Measurements from ENCODE around the gene CD3G. TPM values are rescaled to one million over a fixed set of nuclear protein-coding genes. Genes with fewer than 3 reads are reported as not detected.
"Not testable (repeated sequence)": the region's sequence is repeated elsewhere in the genome, so short reads cannot be mapped to it uniquely, and the experiment has no call there.

The CD3G gene
- total and polyA plus RNA-seq, 2 of the 8 experiments (the other 6 are each of a cell fraction or from before 2014, with no cell fraction given) = not detected

GRCh38 chr11:118308995-118309528 is 35.1 kb upstream of the CD3G start:
- not testable (repeated sequence) for H3K4me2 ChIP-seq (ENCODE audit: insufficient read depth in 1 of 2, low read depth in 2 of 2, low read length in 2 of 2); H2BK20ac ChIP-seq (ENCODE audit: low read length); H2BK120ac ChIP-seq (replicated peaks; ENCODE audit: low read depth, low read length); H3K27ac ChIP-seq (ENCODE audit: low read depth, low read length); H2BK12ac ChIP-seq (ENCODE audit: low read depth, low read length); H3K9ac ChIP-seq (replicated peaks in 1 of 4; ENCODE audit: extremely low read depth in 1 of 4, low read depth in 3 of 4, low read length in 3 of 4); DNase-seq (ENCODE audit: low read depth in 1 of 2, low spot score in 2 of 2); H3K23me2 ChIP-seq (ENCODE audit: low read depth, low read length); H3K23ac ChIP-seq (ENCODE audit: insufficient read length); H3K79me1 ChIP-seq (ENCODE audit: low read depth, low read length); H3K4me1 ChIP-seq (replicated peaks in 1 of 4; ENCODE audit: control insufficient read depth in 3 of 4, insufficient read depth in 4 of 4, low read length in 3 of 4); FAIRE-seq; H2BK5ac ChIP-seq (ENCODE audit: low read depth, low read length); H2AK5ac ChIP-seq (ENCODE audit: low read depth, low read length); H2AFZ ChIP-seq (ENCODE audit: low read length); H2BK15ac ChIP-seq (ENCODE audit: low read length); H3K9me3 ChIP-seq (ENCODE audit: insufficient read depth in 2 of 2, low read depth in 1 of 2, low read length in 1 of 2); H3K14ac ChIP-seq (ENCODE audit: insufficient read length); H3K4me3 ChIP-seq (ENCODE audit: extremely low read depth in 1 of 4, insufficient read depth in 2 of 4, low read depth in 3 of 4, low read length in 4 of 4); H3K4ac ChIP-seq (replicated peaks; ENCODE audit: insufficient read length, low read depth, low read length); H3K36me3 ChIP-seq (ENCODE audit: control insufficient read depth in 2 of 4, insufficient read depth in 4 of 4, low read length in 3 of 4); H4K5ac ChIP-seq (ENCODE audit: insufficient read length, low read depth, low read length); H3K18ac ChIP-seq (ENCODE audit: extremely low read depth, low read length); H4K91ac ChIP-seq (replicated peaks; ENCODE audit: insufficient read length, low read length); H4K20me1 ChIP-seq (replicated peaks in 1 of 2; ENCODE audit: control insufficient read depth in 1 of 2, insufficient read depth in 2 of 2, low read length in 2 of 2); H3K56ac ChIP-seq (replicated peaks; ENCODE audit: insufficient read length, low read depth, low read length); H4K8ac ChIP-seq (ENCODE audit: extremely low read depth, insufficient read depth, low read length); H3K27me3 ChIP-seq (replicated peaks in 1 of 4; ENCODE audit: control insufficient read depth in 3 of 4, extremely low read depth in 1 of 4, insufficient read depth in 3 of 4, low read length in 3 of 4); H3K79me2 ChIP-seq (ENCODE audit: control insufficient read depth in 1 of 2, insufficient read depth in 2 of 2, low read length in 2 of 2)
- 92% methylated on average over 5 of the region's 5 CpGs; no CpG with 5 or more reads in 1 of the 2 experiments for WGBS, 2 experiments (ENCODE audit: extremely low coverage in 1 of 2, insufficient coverage in 1 of 2, insufficient read length in 1 of 2, insufficient replicate concordance in 2 of 2, low coverage in 1 of 2, low lambda C conversion rate in 2 of 2, missing lambda C conversion rate in 1 of 2)
- CTCF ChIA-PET (ENCODE audit: partially characterized antibody) = interaction anchor here (1.6 to 1.8 kb wide), 3 partner anchors 10 to 163 kb away, joined by 4 to 8 read pairs (median 6); no protein-coding TSS in a partner anchor
- POLR2A ChIA-PET (ENCODE audit: partially characterized antibody) = interaction anchor here (1.6 kb wide), 1 partner anchor 8 kb away, joined by 3 read pairs; no protein-coding TSS in a partner anchor
